ENCODE results near the gene GOT1. TPM values are rescaled to one million over a fixed set of nuclear protein-coding genes. Genes with fewer than 3 reads are reported as not detected.

Gene GOT1
- total RNA-seq, 1 donor from 2014 or later, result 21.6 TPM

DNA sequence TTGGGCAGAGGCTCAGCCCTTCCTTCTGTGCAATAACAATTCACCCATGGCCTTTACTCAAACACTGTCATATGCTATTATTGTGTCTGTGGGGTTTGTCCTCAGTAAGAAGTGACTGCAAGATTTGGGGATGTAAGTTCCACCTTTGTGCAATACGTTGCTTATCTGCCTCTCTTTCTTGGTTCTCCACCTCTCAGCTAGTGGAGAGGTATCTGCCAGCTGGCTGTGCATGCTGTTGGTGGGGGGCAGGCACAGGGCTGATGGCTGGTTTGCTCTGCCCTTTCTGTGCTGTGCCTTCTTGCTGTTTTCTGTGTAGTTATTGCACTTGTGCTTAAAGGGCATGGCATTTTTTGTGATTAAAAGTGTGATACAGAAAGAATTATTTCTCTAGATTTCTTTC is 65.1 kb downstream of the GOT1 start:
- no peak for DNase-seq (ENCODE audit: low spot score in 2 of 2, unreplicated experiment in 2 of 2)
- peaks cover 4% of the 10 kb centered on the region for H3K4me1 Mint-ChIP-seq
- no peak overlapping the region for H3K4me3 Mint-ChIP-seq
- no peak overlapping the region for H3K27ac Mint-ChIP-seq
- no peaks in the 10 kb centered on the region for H3K36me3 Mint-ChIP-seq
- TF ChIP-seq, protein P1, sequence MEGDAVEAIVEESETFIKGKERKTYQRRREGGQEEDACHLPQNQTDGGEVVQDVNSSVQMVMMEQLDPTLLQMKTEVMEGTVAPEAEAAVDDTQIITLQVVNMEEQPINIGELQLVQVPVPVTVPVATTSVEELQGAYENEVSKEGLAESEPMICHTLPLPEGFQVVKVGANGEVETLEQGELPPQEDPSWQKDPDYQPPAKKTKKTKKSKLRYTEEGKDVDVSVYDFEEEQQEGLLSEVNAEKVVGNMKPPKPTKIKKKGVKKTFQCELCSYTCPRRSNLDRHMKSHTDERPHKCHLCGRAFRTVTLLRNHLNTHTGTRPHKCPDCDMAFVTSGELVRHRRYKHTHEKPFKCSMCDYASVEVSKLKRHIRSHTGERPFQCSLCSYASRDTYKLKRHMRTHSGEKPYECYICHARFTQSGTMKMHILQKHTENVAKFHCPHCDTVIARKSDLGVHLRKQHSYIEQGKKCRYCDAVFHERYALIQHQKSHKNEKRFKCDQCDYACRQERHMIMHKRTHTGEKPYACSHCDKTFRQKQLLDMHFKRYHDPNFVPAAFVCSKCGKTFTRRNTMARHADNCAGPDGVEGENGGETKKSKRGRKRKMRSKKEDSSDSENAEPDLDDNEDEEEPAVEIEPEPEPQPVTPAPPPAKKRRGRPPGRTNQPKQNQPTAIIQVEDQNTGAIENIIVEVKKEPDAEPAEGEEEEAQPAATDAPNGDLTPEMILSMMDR (IDR thresholded peaks at IDR 0.05; ENCODE audit: unreplicated experiment), result no peak
- H3K9me3 Mint-ChIP-seq, result no peaks in the 10 kb centered on the region
- H3K27me3 Mint-ChIP-seq (ENCODE audit: low read depth), result peaks cover 37% of the 10 kb centered on the region

DNA sequence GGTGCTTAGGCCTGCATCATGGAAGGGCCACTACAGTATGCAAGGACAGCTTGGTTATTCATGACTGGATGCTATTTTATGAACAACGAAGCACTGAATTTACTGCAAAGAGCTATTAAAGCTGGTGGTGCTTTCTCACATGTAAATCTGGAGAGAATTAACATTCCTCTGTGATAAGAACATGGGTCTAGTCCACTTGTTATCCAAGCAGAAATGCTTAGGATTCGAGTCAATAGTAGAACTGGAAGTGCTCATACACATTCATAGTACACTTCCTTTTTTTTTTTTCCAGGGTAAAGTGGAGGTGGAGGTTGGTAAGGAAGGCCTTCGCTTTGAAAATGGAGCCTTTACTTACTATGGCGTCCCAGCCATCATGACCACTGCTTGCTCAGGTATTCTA is 66.3 kb downstream of the GOT1 start:
- peaks cover 4% of the 10 kb centered on the region for H3K4me1 Mint-ChIP-seq
- no peaks in the 10 kb centered on the region for H3K9me3 Mint-ChIP-seq
- H3K27ac Mint-ChIP-seq, result no peak overlapping the region
- TF ChIP-seq, protein P1 (IDR thresholded peaks at IDR 0.05; ENCODE audit: unreplicated experiment), result no peak
- H3K36me3 Mint-ChIP-seq, result no peaks in the 10 kb centered on the region
- no peak overlapping the region for H3K4me3 Mint-ChIP-seq
- no peak for DNase-seq (ENCODE audit: low spot score in 2 of 2, unreplicated experiment in 2 of 2)
- H3K27me3 Mint-ChIP-seq (ENCODE audit: low read depth), result peaks cover 29% of the 10 kb centered on the region

DNA sequence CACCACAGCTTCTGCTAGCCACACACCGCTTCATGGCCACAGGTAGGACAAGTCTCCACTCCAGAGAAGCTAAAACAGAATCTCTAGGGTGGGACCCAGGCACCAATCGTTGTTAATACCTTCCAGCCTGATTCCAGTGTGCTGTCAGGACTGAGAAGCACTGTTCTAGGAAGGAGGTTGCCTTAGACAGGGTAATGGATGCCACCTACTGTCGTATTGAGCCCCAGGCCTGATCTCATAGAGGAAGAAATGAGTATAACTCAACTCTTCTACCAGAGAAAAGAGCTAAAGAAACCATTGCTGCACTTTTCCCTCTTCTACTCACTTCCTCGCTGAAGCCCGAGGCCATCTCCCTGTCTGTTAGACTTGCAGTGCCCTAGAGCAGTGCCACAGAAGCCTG is 69.5 kb downstream of the GOT1 start:
- TF ChIP-seq, protein P1 (IDR thresholded peaks at IDR 0.05; ENCODE audit: unreplicated experiment), result no peak
- Mint-ChIP-seq H3K36me3 (no peaks in the 10 kb centered on the region), H3K9me3 (no peaks in the 10 kb centered on the region), H3K4me1 (no peaks in the 10 kb centered on the region), H3K27me3 (ENCODE audit: low read depth) (peaks cover 29% of the 10 kb centered on the region), H3K4me3 (no peak overlapping the region), H3K27ac (no peak overlapping the region)
- no peak for DNase-seq (ENCODE audit: low spot score in 2 of 2, unreplicated experiment in 2 of 2)

DNA sequence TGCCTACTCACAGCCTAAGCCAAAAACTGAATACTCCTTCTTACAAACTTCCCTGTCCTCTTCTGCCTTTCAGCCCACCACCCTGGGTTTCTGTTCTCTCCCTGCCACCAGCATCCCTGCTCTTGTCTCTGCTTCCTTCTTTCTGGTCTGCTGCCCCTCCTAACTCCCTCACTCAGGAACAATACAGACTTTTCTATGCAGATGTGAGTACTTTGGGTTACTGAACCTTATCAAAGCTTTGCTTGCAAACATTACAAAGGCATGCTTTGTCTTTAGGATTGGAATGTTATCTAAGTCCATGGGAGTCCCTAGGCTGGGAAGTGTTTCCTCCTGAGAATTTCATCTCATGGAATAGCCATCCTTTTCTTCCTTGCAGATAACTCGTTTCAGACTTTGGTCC is 72.3 kb downstream of the GOT1 start:
- DNase-seq (ENCODE audit: low spot score in 2 of 2, unreplicated experiment in 2 of 2), result no peak
- Mint-ChIP-seq H3K27ac (no peak overlapping the region), H3K4me1 (no peaks in the 10 kb centered on the region), H3K9me3 (no peaks in the 10 kb centered on the region), H3K36me3 (no peaks in the 10 kb centered on the region), H3K27me3 (ENCODE audit: low read depth) (peaks cover 37% of the 10 kb centered on the region), H3K4me3 (no peak overlapping the region)
- TF ChIP-seq, protein P1 (IDR thresholded peaks at IDR 0.05; ENCODE audit: unreplicated experiment), result no peak

DNA sequence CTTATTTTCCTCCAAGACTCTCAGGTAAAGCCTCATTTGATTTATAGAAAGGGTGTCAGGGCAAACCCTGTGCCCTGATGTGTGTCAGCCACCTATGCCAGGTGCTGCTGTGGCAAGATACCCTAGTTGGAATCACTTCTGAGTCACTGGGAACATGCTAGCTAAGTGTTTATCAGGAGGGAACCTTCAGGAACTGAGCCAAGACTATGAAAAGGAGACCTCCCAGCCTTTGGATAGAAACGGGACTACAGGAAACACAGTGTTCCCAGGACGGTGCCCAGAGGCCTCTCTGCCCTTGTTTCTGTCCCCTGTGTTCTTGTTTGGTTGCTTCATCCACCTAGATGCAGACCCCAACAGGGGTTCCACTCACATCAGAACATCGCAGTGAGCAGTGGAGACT is 72.7 kb downstream of the GOT1 start:
- Mint-ChIP-seq H3K9me3 (no peaks in the 10 kb centered on the region), H3K4me3 (no peak overlapping the region), H3K27ac (no peak overlapping the region), H3K27me3 (ENCODE audit: low read depth) (peaks cover 41% of the 10 kb centered on the region), H3K4me1 (no peaks in the 10 kb centered on the region), H3K36me3 (no peaks in the 10 kb centered on the region)
- TF ChIP-seq, protein P1 (IDR thresholded peaks at IDR 0.05; ENCODE audit: unreplicated experiment), result no peak
- no peak for DNase-seq (ENCODE audit: low spot score in 2 of 2, unreplicated experiment in 2 of 2)

DNA sequence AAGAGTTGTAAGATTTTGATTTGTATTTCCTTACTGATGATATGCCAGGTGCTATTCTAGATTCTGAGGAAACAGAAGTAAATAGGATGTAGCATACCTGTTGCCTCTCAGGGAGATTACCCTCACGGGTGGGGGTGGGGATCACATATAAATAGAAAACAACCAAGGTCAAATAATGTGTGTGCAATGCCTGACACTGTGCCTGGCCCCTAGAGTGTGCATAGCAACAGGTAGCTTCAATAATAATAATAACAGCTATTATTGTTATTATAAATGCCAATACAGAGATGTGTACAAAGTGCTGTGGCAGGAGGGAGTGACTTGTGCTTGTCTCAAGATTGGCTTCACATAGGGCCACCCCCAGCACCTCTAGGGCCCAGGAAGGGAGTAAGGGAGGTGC is 77.2 kb downstream of the GOT1 start:
- H3K27ac Mint-ChIP-seq, result no peak overlapping the region
- TF ChIP-seq, protein P1 (IDR thresholded peaks at IDR 0.05; ENCODE audit: unreplicated experiment), result no peak
- DNase-seq (ENCODE audit: low spot score in 2 of 2, unreplicated experiment in 2 of 2), result no peak
- H3K36me3 Mint-ChIP-seq, result no peaks in the 10 kb centered on the region
- peaks cover 57% of the 10 kb centered on the region for H3K27me3 Mint-ChIP-seq (ENCODE audit: low read depth)
- no peaks in the 10 kb centered on the region for H3K4me1 Mint-ChIP-seq
- H3K4me3 Mint-ChIP-seq, result no peak overlapping the region
- no peaks in the 10 kb centered on the region for H3K9me3 Mint-ChIP-seq

All from mesothelial cell of epicardium (in vitro differentiated cells).